Panc1 (cell line): ENCODE data around the gene EIPR1. TPM values are rescaled to one million over a fixed set of nuclear protein-coding genes. Genes with fewer than 3 reads are reported as not detected.

Experiments used
- ATAC-seq: fragments of 200-7000 bp; cut with Tn5 transposase; 2 replicates; pipeline ENCODE4 v1.9.1; 2020; ENCODE audit warnings: mild to moderate bottlenecking, moderate library complexity
- BruUV-seq: library from RNA; stranded (reverse); fragments of 400-500 nt; replicated peaks from 2 replicates; lab custom pipeline; 2021; lab: Mats Ljungman, UMichigan
- CTCF ChIA-PET: fragments of 300-600 bp; sonication (Branson Sonifier 250); formaldehyde crosslinking; loops from one replicate; lab custom pipeline; 2022; ENCODE audit warnings: antibody characterized with exemption; lab: Charles Lee
- POLR2A ChIA-PET: fragments of 300-600 bp; sonication (Branson Sonifier 250); formaldehyde crosslinking; loops from one replicate; lab custom pipeline; 2022; ENCODE audit warnings: antibody characterized with exemption; lab: Charles Lee
- DNase-seq: peaks from one replicate; pipeline ENCODE4 v3.0.0-alpha.2; 2010; ENCODE audit warnings: low read depth, low spot score
- H3K27ac ChIP-seq: 2 replicates; pipeline ENCODE4 v1.5.1; 2011; ENCODE audit warnings: mild to moderate bottlenecking, low read length, inconsistent platforms
- H3K27me3 ChIP-seq: fragments of 200-500 bp; sonication (Bioruptor generic); 2 replicates; pipeline ENCODE4 v1.6.0; 2014; ENCODE audit warnings: low read length, inconsistent platforms; ENCODE audit not compliant: control insufficient read depth, insufficient read depth
- H3K36me3 ChIP-seq: fragments of 200-500 bp; sonication (Bioruptor generic); 2 replicates; pipeline ENCODE4 v1.5.1; 2014; ENCODE audit warnings: inconsistent platforms, mild to moderate bottlenecking, low read length, moderate library complexity; ENCODE audit not compliant: control insufficient read depth, insufficient read depth
- H3K4me1 ChIP-seq: 2 replicates; pipeline ENCODE4 v1.5.1; 2011; ENCODE audit warnings: inconsistent platforms, mild to moderate bottlenecking, low read length, moderate library complexity; ENCODE audit not compliant: control insufficient read depth, insufficient read depth
- H3K4me3 ChIP-seq, 2 experiments: 2 replicates each; pipeline ENCODE4 v1.5.1; 2011 to 2012; ENCODE audit warnings: low read depth in 2 of 2, low read length in 2 of 2, mild to moderate bottlenecking in 2 of 2, inconsistent platforms in 1 of 2, moderate library complexity in 1 of 2
- H3K9me3 ChIP-seq: fragments of 200-500 bp; sonication (Bioruptor generic); 2 replicates; pipeline ENCODE4 v1.5.1; 2014; ENCODE audit warnings: low read depth, mild to moderate bottlenecking, inconsistent platforms, low read length, moderate library complexity; ENCODE audit not compliant: control insufficient read depth, insufficient read depth
- CTCF ChIP-seq: fragments of 450-650 bp; IDR thresholded peaks from 2 replicates; pipeline ENCODE4 v1.5.1; 2017; ENCODE audit warnings: mild to moderate bottlenecking
- POLR2AphosphoS5 ChIP-seq: IDR thresholded peaks from 2 replicates; pipeline ENCODE4 v1.6.1; 2012; ENCODE audit warnings: mild to moderate bottlenecking, low read depth, low read length, moderate library complexity
- REST ChIP-seq, 2 experiments: IDR thresholded peaks; 2 replicates each; pipeline ENCODE4 v1.6.1; 2011 to 2012; ENCODE audit warnings: low read depth in 2 of 2, control low read depth in 1 of 2, low read length in 1 of 2, mild to moderate bottlenecking in 1 of 2, moderate library complexity in 1 of 2; ENCODE audit not compliant: insufficient read depth in 1 of 2
- SIN3A ChIP-seq: IDR thresholded peaks from 2 replicates; pipeline ENCODE4 v1.6.1; 2012; ENCODE audit warnings: low read depth, mild to moderate bottlenecking, low read length, moderate library complexity, borderline replicate concordance; ENCODE audit not compliant: insufficient read depth
- TCF7L2 ChIP-seq: IDR thresholded peaks from 2 replicates; pipeline ENCODE4 v1.6.1; 2011; ENCODE audit warnings: mild to moderate bottlenecking, low read depth, low read length, inconsistent platforms
- in situ Hi-C: cut with HindIII; loops from 2 replicates; pipeline ENCODE4 v1.10.0; 2016; ENCODE audit warnings: low sequenced_read_pairs, low pct_unique_long_range_greater_than_20kb
- intact Hi-C: fragments of 100-400 bp; cut with micrococcal nuclease; formaldehyde crosslinking; loops from one replicate; pipeline ENCODE4 v1.10.0; 2022; ENCODE audit not compliant: unreplicated experiment
- total RNA-seq: library from RNA; stranded (reverse); gene quantifications from one replicate; pipeline ENCODE4 v1.2.1, GENCODE V29; 2021; ENCODE audit not compliant: unreplicated experiment

EIPR1 gene
- total RNA-seq, 1 experiment from 2014 or later, result 26.7 TPM

GRCh38 chr2:3146175-3146574 is 231.4 kb downstream of the EIPR1 start:
- no peaks in the 10 kb centered on the region for H3K9me3 ChIP-seq
- intact Hi-C loops, result no loop called here
- no peak for DNase-seq
- H3K36me3 ChIP-seq, result no peaks in the 10 kb centered on the region
- no peak overlapping the region for H3K4me3 ChIP-seq
- no peaks in the 10 kb centered on the region for H3K4me1 ChIP-seq
- POLR2A ChIA-PET, result no interaction called here
- no peaks in the 10 kb centered on the region for H3K27me3 ChIP-seq
- no peak for ATAC-seq
- in situ Hi-C loops, result no loop called here
- H3K27ac ChIP-seq, result no peak overlapping the region
- no TSS peak for BruUV-seq
- TF ChIP-seq REST (IDR thresholded peaks at IDR 0.05; ENCODE audit: insufficient read depth in 1 of 2, low read depth in 2 of 2, low read length in 1 of 2) (no peak), TCF7L2 (no peak), POLR2AphosphoS5 (no peak), SIN3A (no peak)
- CTCF ChIA-PET, result no interaction called here

- Histone ChIP-seq H3K36me3 (no peaks in the 10 kb centered on the region), H3K27ac (no peak overlapping the region), H3K4me1 (no peaks in the 10 kb centered on the region), H3K9me3 (no peaks in the 10 kb centered on the region), H3K4me3 (no peak overlapping the region), H3K27me3 (no peaks in the 10 kb centered on the region)
- ATAC-seq (no peak), DNase-seq (no peak)
- in situ Hi-C loops, result no loop called here
- intact Hi-C loops, result no loop called here
- ChIA-PET POLR2A (no interaction called here), CTCF (no interaction called here)
- TF ChIP-seq REST (IDR thresholded peaks at IDR 0.05; ENCODE audit: insufficient read depth in 1 of 2, low read depth in 2 of 2, low read length in 1 of 2) (no peak), TCF7L2 (no peak), POLR2AphosphoS5 (no peak), CTCF (no peak), SIN3A (no peak)
- BruUV-seq, result no TSS peak
These were observed 232.1 kb downstream of the EIPR1 start for GRCh38 chr2:3145471-3146021.
